ENCODE measurements around the gene MYL4. TPM values are rescaled to one million over a fixed set of nuclear protein-coding genes. Genes with fewer than 3 reads are reported as not detected.

The MYL4 gene
- total and polyA plus RNA-seq, 2 donors (not counting 3 experiments of a cell fraction or from before 2014, with no cell fraction given): 2.0 to 2.1 TPM

- Histone ChIP-seq H3K4me3 (replicated peaks in 1 of 3; ENCODE audit: insufficient read depth in 1 of 3, low read depth in 1 of 3, low read length in 3 of 3) (no peak overlapping the region), H3K4me2 (ENCODE audit: insufficient read depth, low read length) (no peak overlapping the region), H4K20me1 (replicated peaks; ENCODE audit: control insufficient read depth, extremely low read depth, insufficient read depth, low read length) (peaks cover 9% of the 10 kb centered on the region), H3K27ac (ENCODE audit: insufficient read depth, low read depth, low read length) (no peak overlapping the region), H3K4me1 (ENCODE audit: control insufficient read depth, extremely low read depth, insufficient read depth, low read length) (peaks cover 28% of the 10 kb centered on the region), H3K79me2 (ENCODE audit: control insufficient read depth, insufficient read depth, low read length) (peaks cover 99% of the 10 kb centered on the region), H3K9me3 (replicated peaks; ENCODE audit: control insufficient read depth, insufficient read depth, low read length) (no peaks in the 10 kb centered on the region), H2AFZ (ENCODE audit: low read depth, low read length) (no peak overlapping the region), H3K27me3 (ENCODE audit: control insufficient read depth in 2 of 2, insufficient read depth in 2 of 2, low read length in 2 of 2) (no peaks in the 10 kb centered on the region), H3K36me3 (ENCODE audit: control insufficient read depth in 2 of 2, extremely low read depth in 1 of 2, insufficient read depth in 2 of 2, low read length in 2 of 2) (peaks cover 0 to 24% of the 10 kb centered on the region in 2 experiments), H3K9ac (replicated peaks; ENCODE audit: extremely low read depth, insufficient read depth, low read length) (no peak overlapping the region), H3K9me1 (replicated peaks; ENCODE audit: control insufficient read depth, extremely low read depth, insufficient read depth, low read length) (peaks cover 2% of the 10 kb centered on the region)
- dilution Hi-C loops (cut with MboI; ENCODE audit: extremely low pct_ligation_motif_present, low sequenced_read_pairs) (no loop called here), intact Hi-C loops (cut with micrococcal nuclease) (no loop called here)
- no TSS peak for BruUV-seq (replicated peaks)
- ChIA-PET CTCF (interaction anchor here (1.1 to 1.3 kb wide), 2 partner anchors 11 to 139 kb away, joined by 3 to 4 read pairs; no protein-coding TSS in a partner anchor), POLR2A (no interaction called here)
- FAIRE-seq (no peak), DNase-seq (ENCODE audit: low read depth, low spot score) (no peak)
- TF ChIP-seq POLR2AphosphoS5 (IDR thresholded peaks at IDR 0.05; ENCODE audit: insufficient read depth, low read depth, low read length): no peak
- TF ChIP-seq MYC (IDR thresholded peaks at IDR 0.05; ENCODE audit: low read depth, low read length): no peak
Observed at GRCh38 chr17:47176389-47176826, 32.7 kb upstream of the MYL4 start.

GRCh38 chr17:47177261-47177660 is 31.9 kb upstream of the MYL4 start:
- no TSS peak for BruUV-seq (replicated peaks)
- Histone ChIP-seq H3K4me2 (ENCODE audit: insufficient read depth, low read length) (no peak overlapping the region), H3K9ac (replicated peaks; ENCODE audit: extremely low read depth, insufficient read depth, low read length) (no peak overlapping the region), H3K27ac (ENCODE audit: insufficient read depth, low read depth, low read length) (no peak overlapping the region), H3K4me3 (replicated peaks in 1 of 3; ENCODE audit: insufficient read depth in 1 of 3, low read depth in 1 of 3, low read length in 3 of 3) (no peak overlapping the region), H4K20me1 (replicated peaks; ENCODE audit: control insufficient read depth, extremely low read depth, insufficient read depth, low read length) (peaks cover 9% of the 10 kb centered on the region), H3K79me2 (ENCODE audit: control insufficient read depth, insufficient read depth, low read length) (peaks cover 99% of the 10 kb centered on the region), H3K9me3 (replicated peaks; ENCODE audit: control insufficient read depth, insufficient read depth, low read length) (no peaks in the 10 kb centered on the region), H2AFZ (ENCODE audit: low read depth, low read length) (no peak overlapping the region), H3K4me1 (ENCODE audit: control insufficient read depth, extremely low read depth, insufficient read depth, low read length) (peaks cover 24% of the 10 kb centered on the region), H3K9me1 (replicated peaks; ENCODE audit: control insufficient read depth, extremely low read depth, insufficient read depth, low read length) (peaks cover 2% of the 10 kb centered on the region), H3K36me3 (ENCODE audit: control insufficient read depth in 2 of 2, extremely low read depth in 1 of 2, insufficient read depth in 2 of 2, low read length in 2 of 2) (peaks cover 0 to 22% of the 10 kb centered on the region in 2 experiments), H3K27me3 (ENCODE audit: control insufficient read depth in 2 of 2, insufficient read depth in 2 of 2, low read length in 2 of 2) (no peaks in the 10 kb centered on the region)
- DNase-seq (ENCODE audit: low read depth, low spot score) (no peak), FAIRE-seq (no peak)
- dilution Hi-C loops (cut with MboI; ENCODE audit: extremely low pct_ligation_motif_present, low sequenced_read_pairs) (no loop called here), intact Hi-C loops (cut with micrococcal nuclease) (no loop called here)
- CTCF ChIA-PET: interaction anchor here (0.7 to 1.3 kb wide), 2 partner anchors 10 to 41 kb away, joined by 3 to 4 read pairs; no protein-coding TSS in a partner anchor
- POLR2A ChIA-PET: no interaction called here
- TF ChIP-seq CTCF (IDR thresholded peaks at IDR 0.05; ENCODE audit: extremely low read depth in 1 of 2, insufficient read depth in 1 of 2, low read depth in 1 of 2, low read length in 2 of 2) (no peak), POLR2AphosphoS5 (IDR thresholded peaks at IDR 0.05; ENCODE audit: insufficient read depth, low read depth, low read length) (no peak), FOS (IDR thresholded peaks at IDR 0.05; ENCODE audit: borderline replicate concordance, insufficient read depth, low read length) (no peak), POLR2A (IDR thresholded peaks at IDR 0.05; ENCODE audit: low read depth, low read length) (no peak), MAX (IDR thresholded peaks at IDR 0.05; ENCODE audit: insufficient read depth, insufficient read length) (no peak), MYC (IDR thresholded peaks at IDR 0.05; ENCODE audit: low read depth, low read length) (no peak), GATA2 (IDR thresholded peaks at IDR 0.05; ENCODE audit: insufficient read depth, insufficient read length, low read depth, low read length) (no peak), JUN (IDR thresholded peaks at IDR 0.05; ENCODE audit: borderline replicate concordance, insufficient read depth, insufficient read length, low read depth) (no peak), EZH2 (IDR thresholded peaks at IDR 0.05; ENCODE audit: borderline replicate concordance, low read depth, low read length, severe bottlenecking) (no peak)

Measured in endothelial cell of umbilical vein (primary cell).